Midbrain (tissue), 1 donor: ENCODE data around the gene PPP1R37.
"Not testable (repeated sequence)": the region's sequence is repeated elsewhere in the genome, so short reads cannot be mapped to it uniquely, and the experiment has no call there.

Experiments used
- DNase-seq: peaks from one replicate; lab custom pipeline; 2025; lab: John Stamatoyannopoulos, UW

The PPP1R37 gene

GRCh38 chr19:45095496-45096413, 2.8 kb downstream of the PPP1R37 start:
- DNase-seq = no peak

GRCh38 chr19:45096700-45097099, 3.7 kb downstream of the PPP1R37 start:
- no peak for DNase-seq

DNA sequence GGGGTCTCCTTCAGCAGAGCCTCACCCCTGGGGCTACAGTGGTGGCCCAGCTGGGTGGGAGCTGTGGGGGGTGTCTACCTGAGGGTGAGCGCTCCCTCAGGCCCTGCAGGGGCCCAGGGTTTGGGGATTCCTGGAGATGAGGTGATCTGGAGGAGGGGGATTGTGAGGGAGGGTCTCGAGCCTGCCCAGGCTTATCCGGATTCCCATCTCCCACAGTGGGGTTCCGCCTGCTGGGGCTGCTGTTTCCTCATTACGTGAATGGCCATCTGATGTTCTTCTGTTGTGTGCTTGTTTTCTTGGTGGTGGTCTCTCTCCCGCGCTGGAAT, 4.4 kb downstream of the PPP1R37 start:
- no peak for DNase-seq

- peak; percentile 45 for DNase-seq
Observed at GRCh38 chr19:45097776-45098520, 5.0 kb downstream of the PPP1R37 start.

- peak; percentile 73 for DNase-seq
Observed at GRCh38 chr19:45098521-45099466, 5.8 kb downstream of the PPP1R37 start.

- peak; percentile 44 for DNase-seq
Observed at GRCh38 chr19:45099467-45100191, 6.7 kb downstream of the PPP1R37 start.

DNA sequence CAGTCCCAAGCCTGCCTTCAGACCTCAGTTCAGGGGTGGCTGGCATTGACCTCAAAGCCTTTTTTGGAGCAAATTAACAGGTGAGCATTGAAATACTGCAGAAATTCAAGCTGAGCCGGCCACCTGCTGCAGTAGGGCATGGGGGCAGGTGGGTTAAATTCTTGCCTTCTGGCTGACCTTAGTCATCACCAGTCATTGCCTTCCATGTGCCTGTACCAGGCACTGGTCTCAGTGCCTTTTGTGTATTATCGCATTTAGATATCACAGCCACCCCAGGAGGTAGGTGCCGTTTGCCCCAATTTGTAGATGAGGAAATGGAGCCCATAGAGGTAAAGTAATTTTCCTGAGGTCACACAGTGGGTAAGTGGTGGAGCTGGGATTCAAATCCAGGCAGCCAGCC, 7.2 kb downstream of the PPP1R37 start:
- no peak for DNase-seq

- no peak for DNase-seq
Observed at GRCh38 chr19:45100846-45101252, 7.9 kb downstream of the PPP1R37 start.

DNA sequence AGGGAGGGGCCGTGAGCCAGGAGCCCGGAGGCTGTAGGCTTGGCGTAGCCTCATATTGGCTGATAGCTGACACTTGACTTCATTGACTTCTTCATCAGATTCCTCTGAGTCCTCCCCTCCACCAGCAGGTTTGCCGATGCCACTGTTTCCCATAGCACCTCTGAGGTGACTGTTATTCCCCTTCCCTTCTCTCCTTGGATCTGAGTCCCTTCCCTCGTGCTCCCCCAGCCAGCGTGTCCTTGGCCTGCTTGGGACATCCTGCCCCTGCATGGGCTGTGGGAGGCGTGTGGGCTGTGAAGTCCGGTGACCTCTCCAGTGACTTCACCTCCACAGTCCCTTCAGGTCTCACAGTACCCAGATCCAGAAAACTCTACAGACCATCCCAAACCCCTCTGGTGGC, 8.8 kb downstream of the PPP1R37 start:
- no peak for DNase-seq

- no peak for DNase-seq
Observed at GRCh38 chr19:45102481-45102880, 9.5 kb downstream of the PPP1R37 start.

- DNase-seq = no peak
Observed at GRCh38 chr19:45103156-45103507, 10.2 kb downstream of the PPP1R37 start.

DNA sequence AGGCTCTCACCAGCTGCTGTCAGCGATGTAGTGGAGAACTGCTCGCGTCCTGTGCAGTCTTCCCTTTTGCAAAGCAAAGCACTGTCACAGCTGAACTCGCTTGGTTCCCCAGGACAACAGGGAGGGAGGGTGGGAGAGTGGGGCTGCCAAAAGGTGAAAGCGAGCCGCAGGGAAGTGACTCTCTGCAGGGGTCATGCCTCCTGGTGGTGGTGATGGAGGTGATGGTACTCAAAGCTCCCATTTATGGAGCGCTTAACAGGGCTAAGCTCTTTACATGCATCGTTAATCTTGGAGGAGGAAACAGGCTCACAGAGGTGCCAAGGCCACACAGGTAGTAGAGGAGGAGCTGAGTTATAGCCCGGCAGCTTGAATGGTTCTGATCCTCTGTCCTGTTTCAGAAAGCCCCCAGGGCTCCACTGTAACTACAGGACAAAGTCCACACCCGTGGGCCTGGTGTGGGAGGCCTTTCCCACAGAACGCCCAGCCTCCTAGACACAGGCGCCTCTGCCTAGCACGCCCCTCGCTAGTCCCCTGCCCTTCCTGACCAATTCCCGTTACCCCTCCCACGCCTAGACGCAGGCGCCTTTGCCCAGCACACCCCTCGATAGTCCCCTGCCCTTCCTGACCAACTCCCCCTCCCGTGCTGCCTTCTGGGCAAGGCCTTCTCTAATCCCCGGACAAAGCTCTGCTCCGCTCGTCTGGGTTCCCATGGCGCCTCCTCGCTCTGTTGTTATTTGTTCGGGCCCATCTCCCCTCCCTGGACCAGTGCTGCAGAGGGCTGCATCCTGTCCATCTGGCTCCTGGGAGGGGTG, 10.7 kb downstream of the PPP1R37 start:
- no peak for DNase-seq

GRCh38 chr19:45104658-45105349, 11.8 kb downstream of the PPP1R37 start:
- no peak for DNase-seq

- DNase-seq = not testable (repeated sequence)
Observed at GRCh38 chr19:45106363-45106762, 13.4 kb downstream of the PPP1R37 start.

- no peak for DNase-seq
Observed at GRCh38 chr19:45107621-45108150, 14.7 kb downstream of the PPP1R37 start.

- DNase-seq = no peak
Observed at GRCh38 chr19:45110851-45111266, 17.9 kb downstream of the PPP1R37 start.

DNA sequence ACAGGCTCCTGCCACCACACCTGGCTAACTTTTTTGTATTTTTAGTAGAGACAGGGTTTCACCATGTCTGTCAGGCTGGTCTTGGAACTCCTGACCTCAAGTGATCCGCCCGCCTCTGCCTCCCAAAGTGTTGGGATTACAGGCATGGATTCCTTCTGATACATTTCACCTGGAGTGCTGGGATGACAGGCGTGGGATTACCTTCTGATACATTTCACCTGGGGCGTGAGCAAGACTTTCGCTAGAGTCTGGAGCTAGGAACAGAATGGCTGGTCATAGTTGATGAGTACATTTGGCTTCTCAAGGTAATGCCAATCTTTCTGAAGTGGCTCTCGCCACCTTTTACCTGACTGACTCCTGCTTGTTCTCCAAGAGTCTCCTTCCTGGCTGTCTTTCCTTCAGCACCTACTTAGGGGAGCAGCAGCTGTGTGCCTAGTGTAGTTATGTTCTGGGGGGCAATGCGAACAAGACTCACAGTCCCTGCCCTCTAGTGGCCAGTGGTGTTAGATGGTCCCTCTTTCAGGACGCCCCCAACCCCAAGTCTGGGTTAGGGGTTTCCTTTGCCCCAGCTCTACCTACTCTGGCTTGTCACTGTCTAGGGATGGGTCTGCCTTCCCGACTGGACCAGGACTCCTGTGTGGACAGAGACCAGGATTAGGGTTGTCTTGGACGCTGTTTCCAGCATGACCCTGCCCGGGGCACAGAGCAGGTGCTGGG, 19.3 kb downstream of the PPP1R37 start:
- no peak for DNase-seq

DNA sequence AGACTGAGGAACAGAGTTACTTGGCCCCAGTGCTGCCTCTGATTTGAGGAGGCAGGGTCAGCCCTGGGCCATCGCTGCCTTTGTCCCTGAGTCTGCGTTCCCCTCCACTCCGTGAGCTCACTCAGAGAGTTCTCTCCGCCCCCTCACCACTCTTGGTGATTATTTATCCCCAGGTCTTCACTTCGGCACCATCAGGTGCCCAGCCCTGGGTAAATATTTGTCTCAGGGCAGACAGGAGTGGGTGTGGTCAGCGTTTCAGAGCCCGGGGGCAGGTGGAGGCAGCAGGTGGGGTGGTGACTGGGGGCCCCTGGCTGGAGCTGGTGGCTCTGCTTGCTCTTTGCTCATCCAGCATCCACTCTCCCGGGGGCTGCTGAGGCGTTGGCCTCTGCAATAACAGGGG, 20.6 kb downstream of the PPP1R37 start:
- DNase-seq = no peak

DNA sequence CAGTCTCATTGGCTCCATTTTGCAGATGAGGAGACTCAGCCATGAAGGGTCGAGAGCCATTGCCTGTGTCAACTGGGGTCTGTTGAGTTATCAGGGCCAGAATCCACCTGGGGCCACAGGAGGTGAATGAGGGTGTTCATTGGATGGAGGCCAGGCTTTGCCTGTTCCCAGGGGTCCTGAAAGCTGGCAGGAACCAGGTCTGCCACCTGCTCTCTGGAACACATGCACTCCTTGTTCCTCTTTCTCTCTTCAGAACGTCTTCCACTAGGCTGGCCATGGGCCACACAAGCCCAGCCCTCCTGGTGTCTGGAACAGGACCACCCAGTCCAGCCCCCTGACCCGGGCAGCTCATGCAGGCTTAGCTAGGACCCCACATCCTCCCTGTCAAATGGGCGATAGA, 21.1 kb downstream of the PPP1R37 start:
- no peak for DNase-seq
